COLO829 (cell line): ENCODE data around the gene ARPC2.
"Not testable (repeated sequence)": the region's sequence is repeated elsewhere in the genome, so short reads cannot be mapped to it uniquely, and the experiment has no call there.

ENCODE experiments used
- DNase-seq: peaks from one replicate; pipeline ENCODE4 v3.0.0; 2012; ENCODE audit warnings: low spot score

ARPC2 gene

DNA sequence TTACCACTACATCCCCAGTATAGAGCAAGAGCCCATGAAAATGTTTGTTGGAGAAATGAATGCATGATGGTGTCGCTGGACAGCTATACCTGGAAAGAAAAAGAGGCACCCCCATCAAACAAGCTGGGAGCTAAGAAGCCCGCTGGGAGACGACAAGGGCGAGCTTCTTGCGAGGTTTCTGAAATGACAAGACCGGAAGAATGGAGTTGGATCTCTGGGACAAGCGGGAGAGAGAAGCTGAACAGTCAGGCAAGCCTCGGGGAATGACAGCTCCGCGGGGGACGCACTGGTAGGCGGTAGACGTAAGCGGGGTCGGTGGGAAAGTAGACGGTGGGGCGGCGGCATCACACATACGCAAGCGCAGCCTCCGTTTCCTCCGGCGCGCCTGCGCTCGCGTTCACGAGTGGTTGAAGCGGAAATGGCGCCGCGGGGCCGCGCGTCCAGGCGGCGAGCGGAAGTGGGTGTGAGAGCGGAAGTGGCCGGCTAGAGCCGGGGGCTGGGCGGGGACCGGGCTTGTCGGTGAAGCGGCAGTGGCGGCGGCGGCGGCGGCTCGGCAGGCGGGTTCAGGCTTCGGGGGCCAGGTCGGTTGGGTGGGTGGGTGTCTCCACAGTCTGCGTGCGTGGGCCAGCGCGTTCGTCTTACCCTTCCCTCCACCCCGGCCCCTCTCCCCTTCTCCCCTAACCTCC is at the start of gene ARPC2:
Gene ARPC2, plus strand, starts transcription at position 516 of the 686 bp plus-strand sequence. CDS start 282 bp downstream, outside the sequence.
- DNase-seq: peak; percentile 94

DNA sequence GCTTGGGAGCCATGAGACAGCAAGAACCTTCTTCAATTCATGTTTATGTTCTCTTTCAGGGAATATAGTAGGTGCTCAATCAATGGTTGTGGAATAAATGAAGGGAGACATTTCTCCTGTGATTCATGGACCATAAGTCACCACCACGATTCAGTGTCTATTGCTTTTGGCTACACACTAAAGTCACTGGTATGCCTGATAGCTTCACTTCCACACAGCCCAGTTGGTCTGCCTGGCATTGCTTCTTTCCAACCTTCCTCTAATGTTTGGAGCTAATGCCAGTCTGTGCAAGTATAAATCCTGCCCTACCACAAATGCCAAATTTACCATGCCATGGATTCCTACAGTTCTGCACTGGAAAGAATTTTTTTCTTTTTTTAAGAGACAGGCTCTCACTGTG is 49.0 kb upstream of the ARPC2 start:
- DNase-seq: no peak

DNA sequence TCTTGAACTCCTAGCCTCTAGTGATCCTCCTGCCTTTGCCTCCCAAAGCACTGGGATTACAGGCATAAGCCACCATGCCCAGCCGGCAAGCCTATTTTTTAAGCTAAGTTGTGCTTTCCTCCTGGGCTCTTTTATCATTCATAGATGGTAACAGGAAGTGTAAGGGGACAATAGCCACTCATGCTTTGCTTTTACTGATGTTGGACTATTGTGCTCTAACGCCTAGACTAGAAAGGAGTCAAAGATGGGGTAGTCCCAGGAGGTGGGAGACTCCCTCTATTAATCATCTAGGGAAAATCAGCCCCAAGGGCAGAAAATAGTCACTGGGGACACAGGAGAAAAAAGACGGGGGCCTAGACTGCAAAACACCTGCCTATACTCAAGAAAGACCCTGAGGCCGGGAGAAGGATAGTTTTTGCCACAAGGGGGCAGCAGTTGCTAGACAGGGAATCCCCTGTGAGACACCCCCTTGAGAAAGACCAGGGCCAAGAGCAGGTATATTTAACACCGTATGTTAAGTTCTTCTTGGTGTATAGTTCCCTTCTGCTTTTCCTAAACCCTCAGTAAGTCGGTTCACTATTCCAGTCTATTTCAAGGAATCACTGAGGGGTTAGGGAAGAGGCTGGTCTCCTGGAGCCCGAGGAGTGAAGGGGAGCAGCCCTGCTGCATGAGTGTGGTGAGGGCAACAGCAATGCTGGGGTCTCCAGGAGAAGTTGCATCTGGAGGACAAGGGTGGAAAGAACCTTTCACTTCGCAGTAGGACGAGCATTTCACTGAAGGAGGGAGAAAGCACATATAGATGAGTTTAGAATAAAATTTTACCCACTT is 48.1 kb upstream of the ARPC2 start:
- DNase-seq: peak; percentile 42

DNA sequence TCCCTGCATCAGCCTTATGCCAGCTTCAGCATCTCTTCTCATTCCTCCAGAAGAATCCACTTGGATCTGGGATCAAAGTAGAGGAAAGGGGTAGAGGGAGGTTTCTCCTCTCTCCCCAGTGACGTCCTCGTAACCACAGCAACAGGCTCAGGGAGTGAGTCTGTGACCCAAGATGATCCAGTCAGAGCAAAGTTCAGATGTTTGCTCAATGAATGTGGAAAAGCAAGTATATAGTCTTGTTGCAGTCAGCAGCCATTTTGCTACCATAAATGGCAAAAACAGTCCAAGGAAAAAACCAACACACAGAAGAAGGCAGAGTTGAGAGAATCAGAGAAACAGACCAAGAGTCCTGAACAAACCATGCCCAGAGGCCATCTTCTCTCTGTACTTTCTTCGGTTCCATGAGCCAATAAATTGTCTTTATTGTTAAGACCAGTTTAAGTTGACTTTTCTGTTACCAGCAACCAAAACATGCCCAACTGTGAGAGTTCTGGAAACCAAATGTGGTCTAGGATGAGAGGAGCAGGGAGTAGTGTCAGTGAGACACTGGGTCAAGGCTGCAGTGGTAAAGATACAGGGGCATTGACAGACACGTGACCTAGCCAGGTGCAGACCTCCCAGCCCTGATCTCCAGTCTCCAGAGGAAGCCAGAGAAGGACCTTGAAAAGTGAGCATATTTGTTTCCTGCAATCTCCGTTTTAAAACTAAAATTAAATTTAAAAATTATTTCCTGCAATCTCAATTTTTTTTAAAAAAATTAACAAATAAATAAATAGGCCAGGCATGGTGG is 47.0 kb upstream of the ARPC2 start:
- DNase-seq: no peak

DNA sequence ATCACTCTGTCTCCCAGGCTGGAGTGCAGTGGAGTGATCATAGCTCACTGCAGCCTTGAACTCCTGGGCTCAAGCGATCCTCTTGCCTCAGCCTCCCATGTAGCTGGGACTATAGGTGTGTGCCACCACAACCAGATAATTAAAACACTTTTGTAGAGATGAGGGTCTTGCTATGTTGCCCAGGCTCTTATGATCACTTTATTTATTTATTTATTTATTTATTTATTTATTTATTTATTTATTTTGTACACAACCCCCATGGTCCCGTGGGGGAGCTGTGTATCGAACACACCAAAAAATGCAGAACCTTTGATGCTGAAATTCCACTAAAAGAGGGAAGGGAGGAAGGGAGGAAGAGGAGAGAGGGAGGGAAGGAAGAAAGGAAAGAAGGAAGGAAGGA is 45.2 kb upstream of the ARPC2 start:
- DNase-seq: not testable (repeated sequence)

DNA sequence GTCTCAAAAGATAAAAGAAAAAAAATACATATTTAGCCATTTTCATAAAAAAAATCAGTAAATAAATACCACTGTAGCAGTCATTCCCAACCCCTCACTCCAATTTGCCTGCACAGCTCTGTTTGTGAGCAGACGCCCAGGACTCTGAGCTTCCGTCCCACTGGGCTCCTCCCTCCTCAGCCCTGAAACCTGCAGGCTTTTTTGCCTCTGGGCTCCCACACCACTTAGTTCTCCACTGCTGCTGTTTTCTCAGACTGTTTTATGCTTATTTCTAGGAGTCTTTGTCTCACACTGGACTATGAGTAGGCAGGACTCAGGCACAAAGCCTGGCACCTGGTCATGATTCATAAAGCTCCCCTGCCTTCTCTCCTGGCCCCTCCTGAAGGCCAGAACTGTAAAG is 44.1 kb upstream of the ARPC2 start:
- DNase-seq: no peak

DNA sequence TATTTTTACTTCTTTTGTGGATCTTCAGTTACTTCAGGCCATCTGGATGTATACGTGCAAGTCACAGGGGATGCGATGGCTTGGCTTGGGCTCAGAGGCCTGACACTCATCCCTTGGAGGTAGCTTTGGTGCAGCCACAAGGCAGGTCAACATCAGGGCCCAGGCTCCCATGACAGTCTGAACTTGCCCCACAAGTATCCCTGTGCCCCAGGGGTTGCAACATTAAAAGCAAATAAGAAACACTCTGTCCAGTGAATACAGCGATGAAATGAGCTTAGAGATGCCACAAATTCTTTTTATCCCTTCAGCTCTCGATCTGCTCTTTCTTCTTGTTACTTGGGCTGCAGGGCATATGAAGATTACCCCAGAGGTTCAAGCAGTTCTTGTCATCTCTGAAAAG is 37.2 kb upstream of the ARPC2 start:
- DNase-seq: no peak

DNA sequence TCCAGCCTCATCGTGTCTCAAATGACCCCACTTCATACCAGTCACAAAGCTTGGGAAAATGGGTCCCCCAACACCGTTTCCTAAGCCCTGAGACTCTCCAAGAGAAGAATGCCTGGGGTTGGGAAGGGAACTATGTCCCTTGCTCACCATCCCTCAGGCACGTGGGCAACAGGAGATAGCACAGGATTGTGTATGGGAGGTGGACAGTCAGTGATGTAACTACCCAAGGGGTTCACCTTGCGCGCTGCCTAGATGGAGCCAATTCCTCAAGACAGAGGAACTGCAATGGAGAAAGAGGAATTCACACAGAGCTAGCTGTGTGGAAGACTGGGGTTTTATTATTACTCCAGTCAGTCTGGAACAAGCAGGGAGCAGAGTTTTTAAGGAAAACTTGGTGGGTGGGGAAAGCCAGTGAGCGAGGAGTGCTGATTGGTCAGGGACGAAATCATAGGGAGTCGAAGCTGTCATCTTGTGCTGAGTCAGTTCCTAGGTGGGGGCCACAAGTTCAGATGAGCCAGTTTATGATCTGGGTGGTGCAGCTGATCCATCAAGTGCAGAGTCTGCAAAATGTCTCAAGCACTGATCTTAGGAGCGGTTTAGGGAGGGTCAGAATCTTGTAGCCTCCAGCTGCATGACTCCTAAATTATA is 36.4 kb upstream of the ARPC2 start:
- DNase-seq: no peak

DNA sequence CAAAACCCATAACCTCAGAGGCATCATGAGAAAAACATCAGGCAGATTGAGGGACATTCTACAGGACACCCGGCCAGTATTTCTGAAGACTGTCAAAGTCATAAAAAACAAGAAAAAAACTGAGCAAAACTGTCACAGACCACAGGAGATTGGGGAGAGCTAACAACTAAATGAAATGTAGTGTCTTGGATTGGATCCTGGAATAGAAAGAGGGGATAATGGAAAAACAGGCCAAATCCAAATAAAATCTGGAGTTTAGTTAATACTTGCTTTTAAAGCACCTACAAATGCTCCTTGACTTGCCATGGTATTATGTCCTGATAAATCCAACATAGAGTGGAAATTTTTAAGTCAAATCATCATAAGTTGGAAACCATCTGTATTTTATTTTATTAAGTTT is 32.7 kb upstream of the ARPC2 start:
- DNase-seq: no peak

DNA sequence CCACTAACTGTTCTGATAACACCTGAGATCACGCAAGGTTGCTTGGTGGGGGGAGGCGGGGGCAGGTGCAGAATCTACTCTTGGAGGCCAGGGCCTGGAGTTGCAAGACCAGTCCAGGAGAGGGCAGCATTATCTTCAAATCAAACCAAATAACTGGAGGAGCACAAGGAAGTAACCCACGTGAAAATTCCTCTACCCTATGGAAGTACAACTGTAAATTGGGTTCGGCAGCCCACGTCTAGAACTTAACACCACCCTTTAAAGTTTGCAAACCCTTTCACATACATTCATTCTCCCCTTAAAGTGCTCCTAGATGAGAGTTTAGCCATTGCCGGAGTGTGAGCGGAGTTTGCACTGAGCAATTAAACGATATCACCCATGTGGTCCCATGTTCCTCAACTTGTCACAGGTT is 30.6 kb upstream of the ARPC2 start:
- DNase-seq: peak; percentile 86

DNA sequence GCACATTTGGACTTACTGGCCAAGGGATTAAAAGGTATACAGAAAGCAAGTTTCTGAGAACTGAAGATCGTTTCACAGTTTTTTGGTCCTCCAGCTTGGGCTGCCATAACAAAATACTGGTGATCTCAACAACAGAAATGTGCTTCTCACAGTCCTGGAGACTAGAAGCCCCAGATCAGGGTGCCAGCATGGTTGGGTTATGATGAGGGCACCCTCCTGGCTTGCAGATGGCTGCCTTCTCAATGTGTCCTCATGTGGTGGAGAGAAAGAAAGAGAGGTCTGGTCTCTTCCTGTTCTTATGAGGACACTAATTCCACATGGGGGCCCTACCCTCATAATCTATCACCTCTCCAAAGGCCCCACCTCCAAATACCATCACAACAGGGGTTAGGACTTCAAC is 30.1 kb upstream of the ARPC2 start:
- DNase-seq: no peak

DNA sequence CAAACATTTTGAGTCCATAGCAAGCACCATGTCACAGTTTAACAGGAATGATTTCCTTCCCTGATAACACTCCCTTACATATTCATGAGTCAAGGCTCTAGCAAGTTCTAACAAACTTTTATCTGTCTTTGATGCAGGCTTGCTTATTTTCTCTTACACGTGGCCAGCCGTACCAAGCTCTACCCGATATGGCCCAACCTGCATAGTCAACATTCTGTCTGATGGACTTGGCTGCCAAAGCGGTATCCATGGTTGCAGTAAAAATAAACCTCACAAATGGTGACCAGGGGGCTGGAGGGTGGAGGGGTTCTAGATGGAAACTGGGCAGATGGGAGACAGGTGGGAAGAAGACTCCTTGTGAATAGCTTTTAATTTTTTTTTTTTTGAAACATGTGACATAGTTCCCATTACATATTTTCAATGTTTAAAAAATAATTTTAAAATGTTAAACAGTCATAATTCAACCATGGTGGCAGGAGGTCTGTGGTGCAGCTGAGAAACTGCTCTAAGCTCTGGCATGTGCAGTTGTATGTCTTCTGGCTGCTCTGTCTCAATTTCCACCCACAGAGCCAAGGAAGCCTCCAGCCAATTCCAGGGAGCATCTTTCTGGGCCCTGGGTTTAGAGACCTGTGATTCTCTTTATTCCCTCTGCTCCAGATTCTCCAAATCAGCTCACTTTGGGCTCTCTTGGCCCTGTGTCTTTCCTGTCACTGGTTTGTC is 29.5 kb upstream of the ARPC2 start:
- DNase-seq: no peak

DNA sequence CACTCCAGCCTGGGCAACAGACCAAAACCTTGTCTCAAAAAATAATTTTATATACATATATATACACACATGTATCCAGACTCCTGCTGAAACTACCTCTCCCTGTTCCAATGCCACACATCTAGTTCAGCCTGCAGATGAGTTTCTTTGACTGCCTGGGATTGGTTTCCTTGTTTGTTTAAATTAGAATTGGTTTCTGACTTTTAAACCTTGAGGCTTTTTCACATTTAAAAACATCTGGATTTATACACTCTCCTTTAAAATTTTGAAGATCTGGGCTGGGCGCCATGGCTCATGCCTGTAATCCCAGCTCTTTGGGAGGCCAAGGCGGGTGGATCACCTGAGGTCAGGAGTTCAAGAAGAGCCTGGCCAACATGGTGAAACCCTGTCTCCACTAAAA is 28.5 kb upstream of the ARPC2 start:
- DNase-seq: no peak

DNA sequence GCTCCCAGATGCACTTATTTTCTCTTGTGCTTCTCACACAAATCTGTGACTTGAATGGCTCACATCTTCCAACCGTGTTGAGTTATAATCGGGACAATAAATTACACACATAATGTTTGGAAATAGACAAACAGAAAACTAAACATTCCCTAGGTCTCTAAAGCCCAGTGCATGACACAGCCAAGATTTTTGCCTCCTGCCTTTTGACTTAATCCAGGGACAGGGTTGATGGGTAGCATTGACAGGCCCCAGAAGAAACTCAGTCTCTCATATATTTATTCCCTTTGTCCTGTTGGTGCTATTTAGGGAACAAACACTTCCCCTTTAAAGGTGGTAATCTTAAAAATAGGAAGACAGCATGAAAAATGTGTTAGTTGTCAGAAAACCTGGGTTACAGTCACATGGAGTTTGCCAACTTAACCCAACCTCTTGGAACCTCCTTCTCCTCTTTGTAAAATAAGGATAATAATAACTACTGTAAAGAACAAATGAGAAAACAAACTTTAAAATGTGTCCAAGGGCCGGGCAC is 24.0 kb upstream of the ARPC2 start:
- DNase-seq: no peak

DNA sequence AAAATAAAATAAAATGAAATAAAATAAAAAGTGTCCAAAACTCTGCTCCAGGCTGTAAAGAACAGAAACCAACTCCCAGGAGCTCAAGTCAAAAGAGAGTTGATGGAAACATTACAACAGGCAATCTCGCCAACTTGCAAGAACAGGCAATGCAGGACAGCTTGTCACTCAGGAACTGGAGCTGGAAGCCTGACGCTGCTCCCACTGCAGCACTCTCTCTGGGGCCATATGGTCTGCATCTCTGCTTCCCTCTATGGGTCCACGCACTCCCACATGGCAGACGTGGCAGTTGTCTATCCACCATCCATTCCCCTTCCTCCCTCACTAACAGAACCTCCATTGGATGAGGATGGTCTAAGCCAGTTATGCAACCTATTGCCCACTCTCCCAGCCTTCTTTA is 23.3 kb upstream of the ARPC2 start:
- no peak for DNase-seq

DNA sequence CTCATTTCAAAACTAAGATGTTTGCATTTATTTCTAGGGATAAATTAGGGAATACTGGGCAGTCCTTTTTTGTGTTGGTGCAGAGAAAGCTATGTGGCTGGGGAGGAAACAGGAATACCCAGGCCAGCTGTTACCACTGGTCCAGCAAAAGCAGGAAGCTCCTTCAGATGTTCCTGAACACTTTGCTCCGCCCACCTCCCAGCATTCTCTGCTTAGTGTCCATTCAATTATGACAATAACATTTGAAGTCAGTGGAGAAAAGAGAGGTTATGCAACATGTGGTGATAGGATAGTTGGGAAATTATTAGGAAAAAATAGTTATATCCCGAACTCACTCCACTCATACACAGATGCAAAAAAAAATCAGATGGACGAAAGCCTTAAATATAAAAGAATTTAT is 22.1 kb upstream of the ARPC2 start:
- no peak for DNase-seq

DNA sequence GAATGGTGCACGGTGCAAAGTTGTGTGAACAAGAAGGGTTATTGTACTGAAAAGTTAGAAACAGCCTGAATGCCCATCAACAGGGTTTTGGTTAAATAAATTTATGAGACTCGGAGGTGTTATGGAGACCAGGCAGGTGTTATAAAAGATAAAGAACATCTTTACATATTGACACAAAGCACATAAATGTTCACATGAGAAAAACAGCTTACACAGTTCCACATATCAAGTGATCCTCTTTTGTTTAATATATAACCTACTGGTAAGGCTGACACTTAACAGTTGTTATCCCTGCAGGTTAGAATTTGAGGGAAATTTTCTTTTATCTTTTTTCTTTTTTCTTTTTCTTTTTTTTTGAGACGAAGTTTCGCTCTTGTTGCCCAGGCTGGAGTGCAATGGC is 20.0 kb upstream of the ARPC2 start:
- DNase-seq: no peak

DNA sequence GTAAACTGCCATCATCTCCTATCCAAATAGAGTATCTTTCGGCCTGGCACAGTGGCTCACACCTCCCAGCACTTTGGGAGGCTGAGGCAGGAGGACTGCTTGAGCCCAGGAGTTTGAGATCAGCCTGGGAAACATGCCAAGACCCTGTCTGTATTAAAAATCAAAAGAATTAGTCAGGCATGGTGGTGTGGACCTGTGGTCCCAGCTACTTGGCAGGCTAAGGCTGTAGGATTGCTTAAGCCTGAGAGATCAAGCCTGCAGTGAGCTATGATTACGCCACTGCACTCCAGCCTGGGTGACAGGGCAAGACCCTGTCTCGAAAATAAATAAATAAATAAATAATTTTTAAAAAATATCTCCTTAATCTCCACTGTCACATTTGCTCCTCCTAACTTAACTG is 14.7 kb upstream of the ARPC2 start:
- no peak for DNase-seq

DNA sequence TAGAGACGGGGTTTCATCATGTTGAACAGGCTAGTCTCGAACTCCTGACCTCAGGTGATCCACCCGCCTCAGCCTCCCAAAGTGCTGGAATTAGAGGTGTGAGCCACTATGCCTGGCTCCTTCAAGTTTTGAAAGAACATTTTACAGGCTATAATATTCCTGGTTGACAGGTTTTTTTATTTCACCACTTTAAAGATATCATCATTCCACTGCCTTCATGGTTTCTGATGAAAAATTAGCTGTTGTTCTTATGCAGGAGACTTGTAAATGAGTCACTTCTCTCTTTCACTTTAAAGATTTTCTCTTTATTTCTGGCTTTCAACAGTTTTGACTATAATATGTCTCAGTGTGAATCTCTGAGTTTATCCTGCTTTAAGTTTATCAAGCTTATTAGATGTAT is 7.9 kb upstream of the ARPC2 start:
- DNase-seq: no peak

DNA sequence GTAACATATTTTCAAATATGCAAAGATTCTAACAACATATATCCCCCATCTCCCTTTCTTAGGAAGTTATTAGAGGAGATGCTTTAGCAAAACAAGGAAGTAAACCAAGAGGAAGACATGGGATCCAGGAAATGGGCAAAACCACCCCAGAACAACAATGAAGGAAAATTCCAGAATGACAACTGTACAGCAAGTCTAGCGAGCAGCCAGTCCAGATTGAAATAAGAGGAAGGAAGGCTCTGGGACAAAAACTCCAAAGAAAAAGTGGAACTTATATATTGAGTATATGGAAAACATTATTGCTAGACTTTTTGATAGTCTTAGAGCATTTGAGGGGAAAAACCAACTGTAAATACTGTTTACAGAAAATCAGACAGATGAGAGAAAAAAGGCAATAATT is 2.9 kb upstream of the ARPC2 start:
- no peak for DNase-seq

DNA sequence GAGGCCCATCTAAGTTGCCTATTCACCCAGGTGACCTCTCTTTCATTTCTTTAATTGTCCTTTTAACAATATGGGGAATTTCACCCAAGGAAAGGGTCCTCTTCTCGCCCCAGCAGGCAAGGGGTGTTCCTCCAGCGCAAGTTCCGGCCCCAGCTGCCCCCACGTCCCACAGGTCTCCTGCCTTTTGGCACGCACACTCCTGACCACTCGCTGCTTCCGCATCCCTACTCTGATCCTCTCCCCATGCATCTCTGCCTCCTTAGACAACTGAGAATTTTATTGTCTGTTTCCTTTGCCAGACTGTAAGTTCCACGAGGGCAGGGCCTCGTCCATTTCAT is 684 bp upstream of the ARPC2 start:
- DNase-seq: no peak
